ENCODE results near the gene ANOS1. TPM values are rescaled to one million over a fixed set of nuclear protein-coding genes. Genes with fewer than 3 reads are reported as not detected.

ANOS1 gene
- total RNA-seq, 2 experiments from 2014 or later, result not detected

DNA sequence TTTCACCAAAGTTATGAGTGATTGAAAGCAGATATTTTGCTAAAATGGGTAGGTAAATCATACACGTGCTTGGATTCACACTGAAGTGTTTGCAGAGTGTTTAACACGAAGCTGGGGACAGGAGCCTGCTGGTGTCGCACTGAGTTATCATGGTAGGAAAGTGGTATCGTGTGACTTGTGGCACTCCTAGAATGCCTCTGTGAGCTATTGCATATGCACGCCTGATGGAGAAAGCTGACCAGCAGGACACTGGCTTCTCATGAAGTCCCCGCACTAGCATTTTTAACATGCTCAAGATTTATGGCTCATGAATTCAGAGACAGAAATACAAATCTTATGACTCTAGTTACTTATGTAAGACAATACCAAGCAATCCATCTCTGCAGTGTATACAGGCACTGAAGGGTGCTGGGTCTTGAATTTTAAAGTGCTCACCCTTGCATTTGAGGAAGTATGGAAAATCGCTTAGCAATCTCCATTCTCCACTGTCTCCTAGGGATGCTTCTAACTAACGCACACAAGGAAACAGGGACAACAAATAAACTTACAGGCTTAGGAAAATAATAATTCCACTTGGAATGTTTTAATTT, 247.5 kb downstream of the ANOS1 start:
- no peak for ATAC-seq (ENCODE audit: poor library complexity)
- no peaks in the 10 kb centered on the region for H3K27me3 ChIP-seq (ENCODE audit: control insufficient read depth in 1 of 2, insufficient read depth in 2 of 2, low read length in 2 of 2)
- H3K27ac ChIP-seq (ENCODE audit: low read depth in 1 of 2, low read length in 2 of 2), result no peak overlapping the region
- Mint-ChIP-seq H3K36me3 (ENCODE audit: low read depth) (no peaks in the 10 kb centered on the region), H3K4me1 (ENCODE audit: low read depth) (no peaks in the 10 kb centered on the region), H3K27ac (no peak overlapping the region), H3K27me3 (no peaks in the 10 kb centered on the region), H3K4me3 (no peak overlapping the region), H3K9me3 (no peaks in the 10 kb centered on the region)
- no peak overlapping the region for H3K4me3 ChIP-seq (ENCODE audit: low read length)
- ChIA-PET CTCF (no interaction called here), POLR2A (no interaction called here)
- TF ChIP-seq, protein P1, sequence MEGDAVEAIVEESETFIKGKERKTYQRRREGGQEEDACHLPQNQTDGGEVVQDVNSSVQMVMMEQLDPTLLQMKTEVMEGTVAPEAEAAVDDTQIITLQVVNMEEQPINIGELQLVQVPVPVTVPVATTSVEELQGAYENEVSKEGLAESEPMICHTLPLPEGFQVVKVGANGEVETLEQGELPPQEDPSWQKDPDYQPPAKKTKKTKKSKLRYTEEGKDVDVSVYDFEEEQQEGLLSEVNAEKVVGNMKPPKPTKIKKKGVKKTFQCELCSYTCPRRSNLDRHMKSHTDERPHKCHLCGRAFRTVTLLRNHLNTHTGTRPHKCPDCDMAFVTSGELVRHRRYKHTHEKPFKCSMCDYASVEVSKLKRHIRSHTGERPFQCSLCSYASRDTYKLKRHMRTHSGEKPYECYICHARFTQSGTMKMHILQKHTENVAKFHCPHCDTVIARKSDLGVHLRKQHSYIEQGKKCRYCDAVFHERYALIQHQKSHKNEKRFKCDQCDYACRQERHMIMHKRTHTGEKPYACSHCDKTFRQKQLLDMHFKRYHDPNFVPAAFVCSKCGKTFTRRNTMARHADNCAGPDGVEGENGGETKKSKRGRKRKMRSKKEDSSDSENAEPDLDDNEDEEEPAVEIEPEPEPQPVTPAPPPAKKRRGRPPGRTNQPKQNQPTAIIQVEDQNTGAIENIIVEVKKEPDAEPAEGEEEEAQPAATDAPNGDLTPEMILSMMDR (IDR thresholded peaks at IDR 0.05), result no peak
- intact Hi-C loops (cut with DNase I, micrococcal nuclease), result no loop called here
- no peaks in the 10 kb centered on the region for H3K4me1 ChIP-seq (ENCODE audit: insufficient read depth, low read length)
- no peaks in the 10 kb centered on the region for H3K36me3 ChIP-seq (ENCODE audit: insufficient read depth, low read length)
- no peaks in the 10 kb centered on the region for H3K9me3 ChIP-seq (ENCODE audit: control insufficient read depth in 1 of 2, insufficient read depth in 1 of 2, low read length in 2 of 2)
- no peak for DNase-seq

Other genes starting within 250 kb of the ANOS1 start
- not detected for gene FAM9A, start 69.2 kb upstream of the ANOS1 start, total RNA-seq

Data from CD4-positive, alpha-beta T cell (primary cell).